Fibroblast of lung (primary cell): Measurements from ENCODE around the gene OR2T6.

Experiments
- EZH2 ChIP-seq: IDR thresholded peaks from 2 replicates; pipeline ENCODE4 v1.5.1; 2012; ENCODE audit warnings: low read length, control low read depth, mild to moderate bottlenecking; ENCODE audit errors: missing control alignments
- TF ChIP-seq, protein P1 (sequence below), 2 donors: IDR thresholded peaks in 1 of 2; conservative IDR thresholded peaks in 1 of 2; 1 replicate in 1 of 2; 2 replicates in 1 of 2; pipeline ENCODE4 v1.5.1; 2011 to 2012; ENCODE audit warnings: low read length in 2 of 2, control low read depth in 1 of 2, inconsistent platforms in 1 of 2, low read depth in 1 of 2, mild to moderate bottlenecking in 1 of 2

DNA sequence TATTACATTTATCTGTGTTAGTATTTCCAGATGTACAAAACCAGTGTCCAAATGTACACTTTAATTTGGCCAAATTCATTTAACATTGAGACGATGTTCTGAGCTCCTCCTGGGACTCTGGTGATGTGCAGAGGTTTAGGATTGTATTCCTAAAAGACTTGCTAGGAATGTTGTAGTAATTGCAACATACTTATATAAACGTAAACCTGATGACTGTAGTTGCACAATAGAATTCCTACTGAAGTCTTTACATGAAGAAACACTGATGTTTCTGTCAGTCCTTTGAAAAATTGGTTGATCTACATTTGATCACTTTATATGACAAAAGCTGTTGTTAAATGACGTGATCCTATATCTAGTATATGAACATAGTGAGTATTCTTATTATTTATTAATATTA lies 32.1 kb upstream of the OR2T6 start:
- TF ChIP-seq, protein P1, sequence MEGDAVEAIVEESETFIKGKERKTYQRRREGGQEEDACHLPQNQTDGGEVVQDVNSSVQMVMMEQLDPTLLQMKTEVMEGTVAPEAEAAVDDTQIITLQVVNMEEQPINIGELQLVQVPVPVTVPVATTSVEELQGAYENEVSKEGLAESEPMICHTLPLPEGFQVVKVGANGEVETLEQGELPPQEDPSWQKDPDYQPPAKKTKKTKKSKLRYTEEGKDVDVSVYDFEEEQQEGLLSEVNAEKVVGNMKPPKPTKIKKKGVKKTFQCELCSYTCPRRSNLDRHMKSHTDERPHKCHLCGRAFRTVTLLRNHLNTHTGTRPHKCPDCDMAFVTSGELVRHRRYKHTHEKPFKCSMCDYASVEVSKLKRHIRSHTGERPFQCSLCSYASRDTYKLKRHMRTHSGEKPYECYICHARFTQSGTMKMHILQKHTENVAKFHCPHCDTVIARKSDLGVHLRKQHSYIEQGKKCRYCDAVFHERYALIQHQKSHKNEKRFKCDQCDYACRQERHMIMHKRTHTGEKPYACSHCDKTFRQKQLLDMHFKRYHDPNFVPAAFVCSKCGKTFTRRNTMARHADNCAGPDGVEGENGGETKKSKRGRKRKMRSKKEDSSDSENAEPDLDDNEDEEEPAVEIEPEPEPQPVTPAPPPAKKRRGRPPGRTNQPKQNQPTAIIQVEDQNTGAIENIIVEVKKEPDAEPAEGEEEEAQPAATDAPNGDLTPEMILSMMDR (conservative IDR thresholded peaks at IDR 0.05 in 1 of 2, IDR thresholded peaks at IDR 0.05 in 1 of 2; ENCODE audit: low read depth in 1 of 2, low read length in 2 of 2), result no peak
- TF ChIP-seq EZH2, result no peak
